GM12878 (cell line): ENCODE data around the gene ANKRD34A. TPM values are rescaled to one million over a fixed set of nuclear protein-coding genes. Genes with fewer than 3 reads are reported as not detected.

Experiments
- ATAC-seq: fragments of 200-7000 bp; cut with Tn5 transposase; 3 replicates; pipeline ENCODE4 v1.9.1; 2020; ENCODE audit warnings: mild to moderate bottlenecking, moderate library complexity
- BruUV-seq: library from RNA; stranded (reverse); fragments of 400-500 nt; replicated peaks from 2 replicates; lab custom pipeline; 2021; lab: Mats Ljungman, UMichigan
- CTCF ChIA-PET: fragments of 300-600 bp; sonication (Branson Sonifier 250); formaldehyde crosslinking; extraction: SDS; loops from one replicate; lab custom pipeline; 2021; ENCODE audit warnings: inconsistent platforms; lab: Yijun Ruan, JAX
- POLR2A ChIA-PET: fragments of 350-600 bp; formaldehyde crosslinking; extraction: SDS; loops from one replicate; lab custom pipeline; 2021; ENCODE audit warnings: inconsistent platforms; lab: Charles Lee
- RAD21 ChIA-PET: fragments of 300-600 bp; sonication (Branson Sonifier 250); formaldehyde crosslinking; loops from one replicate; lab custom pipeline; 2023; ENCODE audit warnings: antibody characterized with exemption; ENCODE audit not compliant: unreplicated experiment; lab: Charles Lee
- SMC1A ChIA-PET: fragments of 300-600 bp; sonication (Branson Sonifier 250); formaldehyde crosslinking; loops from one replicate; lab custom pipeline; 2023; ENCODE audit not compliant: unreplicated experiment, uncharacterized antibody; lab: Charles Lee
- DNase-seq: peaks from one replicate; pipeline ENCODE4 v3.0.0-alpha.2; 2011; ENCODE audit warnings: low read depth, low spot score
- FAIRE-seq: peaks from 3 replicates; lab custom pipeline; 2011; peaks lifted over from hg19 to GRCh38; lab: Jason Lieb, UNC
- H2AFZ ChIP-seq: 2 replicates; pipeline ENCODE4 v1.6.0; 2011; ENCODE audit warnings: low read depth, low read length, control low read depth; ENCODE audit not compliant: control insufficient read depth
- H3K27ac ChIP-seq: 2 replicates; pipeline ENCODE4 v1.5.1; 2011; ENCODE audit warnings: control low read depth; ENCODE audit not compliant: control insufficient read depth, insufficient read depth
- H3K27me3 ChIP-seq, 2 experiments: replicated peaks in 1 of 2; 2 replicates each; pipeline versions ENCODE4 v1.6.0 to v1.6.1; 2011; ENCODE audit warnings: low read length in 1 of 2; ENCODE audit not compliant: control insufficient read depth in 2 of 2, insufficient read depth in 2 of 2
- H3K36me3 ChIP-seq, 2 experiments: 2 replicates each; pipeline ENCODE4 v1.5.1; 2011; ENCODE audit warnings: low read length in 1 of 2; ENCODE audit not compliant: control insufficient read depth in 2 of 2, insufficient read depth in 2 of 2
- H3K4me1 ChIP-seq: 2 replicates; pipeline ENCODE4 v1.6.1; 2011; ENCODE audit warnings: mild to moderate bottlenecking, low read length, moderate library complexity, mixed read lengths; ENCODE audit not compliant: control insufficient read depth, insufficient read depth
- H3K4me2 ChIP-seq: 2 replicates; pipeline ENCODE4 v1.6.0; 2011; ENCODE audit warnings: control low read depth; ENCODE audit not compliant: control insufficient read depth, insufficient read depth
- H3K4me3 ChIP-seq: fragments of 200-600 bp; sonication (generic); 2 replicates; pipeline ENCODE4 v1.5.1; 2016
- H3K79me2 ChIP-seq: 2 replicates; pipeline ENCODE4 v1.6.0; 2011; ENCODE audit warnings: low read length; ENCODE audit not compliant: control insufficient read depth, insufficient read depth
- H3K9ac ChIP-seq: 2 replicates; pipeline ENCODE4 v1.8.0; 2011; ENCODE audit warnings: low read length, control low read depth, mixed read lengths; ENCODE audit not compliant: control insufficient read depth, insufficient read depth
- H3K9me3 ChIP-seq: replicated peaks from 3 replicates; pipeline ENCODE4 v1.5.1; 2011; ENCODE audit warnings: mild to moderate bottlenecking, low read length; ENCODE audit not compliant: control insufficient read depth, insufficient read depth
- H4K20me1 ChIP-seq: 2 replicates; pipeline ENCODE4 v1.6.0; 2011; ENCODE audit not compliant: control insufficient read depth, insufficient read depth
- ATF7 ChIP-seq: fragments of 450-650 bp; IDR thresholded peaks from 2 replicates; pipeline ENCODE4 v1.6.1; 2016; ENCODE audit warnings: low read depth, mild to moderate bottlenecking
- BCL11A ChIP-seq: IDR thresholded peaks from 2 replicates; pipeline ENCODE4 v1.6.1; 2011; ENCODE audit warnings: low read depth, low read length
- IKZF1 ChIP-seq: fragments of 450-650 bp; conservative IDR thresholded peaks from 2 replicates; pipeline ENCODE4 v1.6.1; 2017; ENCODE audit warnings: antibody characterized with exemption, mild to moderate bottlenecking
- MEF2B ChIP-seq: fragments of 450-650 bp; IDR thresholded peaks from 2 replicates; pipeline ENCODE4 v1.6.1; 2018; ENCODE audit warnings: mild to moderate bottlenecking, moderate library complexity; ENCODE audit not compliant: partially characterized antibody, poor library complexity, severe bottlenecking
- MXI1 ChIP-seq: fragments of 150-350 bp; IDR thresholded peaks from 2 replicates; pipeline ENCODE4 v1.6.1; 2011; ENCODE audit warnings: low read depth, mild to moderate bottlenecking, inconsistent platforms, low read length, improper control_type of control experiment
- NR2C2 ChIP-seq: IDR thresholded peaks from 2 replicates; pipeline ENCODE4 v1.6.1; 2011; ENCODE audit warnings: borderline replicate concordance, low read depth; ENCODE audit not compliant: control insufficient read depth, insufficient read length
- SMARCA5 ChIP-seq: fragments of 450-650 bp; IDR thresholded peaks from 2 replicates; pipeline ENCODE4 v1.6.1; 2017; ENCODE audit warnings: mild to moderate bottlenecking
- SRF ChIP-seq, 2 experiments: IDR thresholded peaks; 2 replicates each; pipeline ENCODE4 v1.6.1; 2011; ENCODE audit warnings: low read depth in 2 of 2, low read length in 2 of 2, mild to moderate bottlenecking in 1 of 2, moderate library complexity in 1 of 2
- ZNF24 ChIP-seq: fragments of 450-650 bp; IDR thresholded peaks from 2 replicates; pipeline ENCODE4 v1.6.1; 2017; ENCODE audit warnings: antibody characterized with exemption, mild to moderate bottlenecking
- WGBS: methylation state at CpG from one replicate; pipeline ENCODE4 v1.1.6; 2016; ENCODE audit warnings: low lambda C conversion rate; ENCODE audit not compliant: insufficient replicate concordance, insufficient coverage; ENCODE audit errors: missing lambda C conversion rate; 5-methylcytosine and 5-hydroxymethylcytosine counted together
- in situ Hi-C: fragments of 300-500 bp; cut with MboI; formaldehyde crosslinking; loops from 9 replicates; pipeline ENCODE4 v1.14.3; 2018; ENCODE audit warnings: mixed read lengths
- intact Hi-C: fragments of 100-400 bp; cut with micrococcal nuclease; formaldehyde crosslinking; loops from one replicate; pipeline ENCODE4 v1.14.2; 2022; ENCODE audit not compliant: unreplicated experiment
- polyA plus RNA-seq, 11 experiments: library from polyadenylated mRNA; depleted of rRNA in 4 of 11; unstranded in 6 of 11; stranded (reverse) in 5 of 11; fragments of >200 nt; fragmentation: Nextera tagmentation in 4 of 11; fragmentation: Illumina TruSeq in 1 of 11; extraction: Ambion mirVana in 4 of 11; extraction: Trizol in 1 of 11; gene quantifications; 1 replicate in 1 of 11; 2 replicates in 10 of 11; pipeline versions ENCODE4 v1.2.1 to v1.2.3, GENCODE V29; 2011 to 2016; ENCODE audit warnings: inconsistent platforms in 2 of 11, missing spikeins in 2 of 11, low read depth in 1 of 11
- total RNA-seq, 4 experiments: library from RNA; depleted of rRNA in 3 of 4; stranded (reverse); fragments of >200 nt in 3 of 4; fragmentation: Illumina TruSeq in 1 of 4; extraction: Trizol in 1 of 4; gene quantifications; 2 replicates each; pipeline versions ENCODE4 v1.2.1 to v1.2.3, GENCODE V29; 2013 to 2021
- TF ChIP-seq, protein P1 (sequence below): fragments of 450-650 bp; IDR thresholded peaks from 2 replicates; pipeline ENCODE4 v1.6.1; 2016; ENCODE audit warnings: mild to moderate bottlenecking
- TF ChIP-seq, protein P2 (sequence below): fragments of 450-650 bp; IDR thresholded peaks from 2 replicates; pipeline ENCODE4 v1.6.1; 2017; ENCODE audit warnings: low read depth, mild to moderate bottlenecking, moderate library complexity

Gene ANKRD34A
- total and polyA plus RNA-seq, 10 of the 15 experiments (the other 5 are each of a cell fraction or from before 2014, with no cell fraction given), result 0.40 to 3.5 (median 1.6) TPM

DNA sequence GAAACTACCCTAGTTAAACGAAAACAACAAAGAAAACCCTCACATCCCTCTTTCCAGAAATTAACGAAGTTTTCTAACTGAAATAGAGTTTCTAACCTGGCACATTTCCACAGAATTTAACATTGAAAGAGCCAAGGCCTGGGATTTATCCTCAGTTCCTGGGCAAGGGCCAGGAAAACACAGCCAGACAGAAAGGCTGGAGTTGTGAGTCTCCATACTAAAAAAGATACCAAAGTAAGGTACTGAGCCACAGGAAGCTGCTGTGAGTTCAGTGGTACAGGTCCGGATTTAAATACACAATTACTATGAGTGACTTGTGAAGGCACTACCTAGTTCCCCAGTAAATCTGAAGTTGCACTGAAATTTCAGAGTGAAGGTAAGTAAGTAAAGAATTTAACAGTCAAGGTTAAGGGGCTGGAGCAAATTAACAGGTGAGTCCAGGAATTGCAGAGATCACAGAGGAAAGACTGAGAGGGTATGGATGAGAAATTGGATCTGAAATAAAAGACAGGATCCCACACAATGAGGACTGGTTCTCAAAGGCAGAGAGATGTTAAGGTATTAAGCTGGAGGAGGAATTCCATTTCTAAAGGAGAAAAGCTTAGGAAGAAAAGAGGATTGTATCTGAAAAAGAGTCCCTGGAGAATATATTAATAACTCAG lies 7.5 kb downstream of the ANKRD34A start:
- Histone ChIP-seq H3K27me3 (no peaks in the 10 kb centered on the region; a peak in 1 of 4 replicates), H3K4me1 (peaks cover 7% of the 10 kb centered on the region), H3K36me3 (no peaks in the 10 kb centered on the region; a peak in 1 of 4 replicates), H3K27ac (peak overlapping the region; percentile 73), H3K4me3 (peak overlapping the region; percentile 78), H3K9ac (peak overlapping the region; percentile 72), H2AFZ (peak overlapping the region; percentile 77), H3K9me3 (no peaks in the 10 kb centered on the region), H3K4me2 (peak overlapping the region; percentile 93), H4K20me1 (no peaks in the 10 kb centered on the region), H3K79me2 (peaks cover 21% of the 10 kb centered on the region)
- intact Hi-C loops, result no loop called here
- DNase-seq (no peak), FAIRE-seq (peak; percentile 59), ATAC-seq (peak; percentile 16)
- TF ChIP-seq, protein P1, sequence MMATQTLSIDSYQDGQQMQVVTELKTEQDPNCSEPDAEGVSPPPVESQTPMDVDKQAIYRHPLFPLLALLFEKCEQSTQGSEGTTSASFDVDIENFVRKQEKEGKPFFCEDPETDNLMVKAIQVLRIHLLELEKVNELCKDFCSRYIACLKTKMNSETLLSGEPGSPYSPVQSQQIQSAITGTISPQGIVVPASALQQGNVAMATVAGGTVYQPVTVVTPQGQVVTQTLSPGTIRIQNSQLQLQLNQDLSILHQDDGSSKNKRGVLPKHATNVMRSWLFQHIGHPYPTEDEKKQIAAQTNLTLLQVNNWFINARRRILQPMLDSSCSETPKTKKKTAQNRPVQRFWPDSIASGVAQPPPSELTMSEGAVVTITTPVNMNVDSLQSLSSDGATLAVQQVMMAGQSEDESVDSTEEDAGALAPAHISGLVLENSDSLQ, result peak; percentile 36; the same call in 1 of the 2 replicates
- TF ChIP-seq NR2C2, result no peak
- TF ChIP-seq BCL11A, result no peak
- TF ChIP-seq MXI1, result peak; percentile 52
- 0 out of 2 replicates have a peak, but pooled peaks have one; percentile 2 for TF ChIP-seq IKZF1
- no peak for TF ChIP-seq SRF (IDR thresholded peaks at IDR 0.05; ENCODE audit: low read depth in 2 of 2, low read length in 2 of 2)
- TF ChIP-seq MEF2B, result peak; percentile 73
- no peak for TF ChIP-seq ZNF24
- TF ChIP-seq SMARCA5, result no peak
- TF ChIP-seq, protein P2, sequence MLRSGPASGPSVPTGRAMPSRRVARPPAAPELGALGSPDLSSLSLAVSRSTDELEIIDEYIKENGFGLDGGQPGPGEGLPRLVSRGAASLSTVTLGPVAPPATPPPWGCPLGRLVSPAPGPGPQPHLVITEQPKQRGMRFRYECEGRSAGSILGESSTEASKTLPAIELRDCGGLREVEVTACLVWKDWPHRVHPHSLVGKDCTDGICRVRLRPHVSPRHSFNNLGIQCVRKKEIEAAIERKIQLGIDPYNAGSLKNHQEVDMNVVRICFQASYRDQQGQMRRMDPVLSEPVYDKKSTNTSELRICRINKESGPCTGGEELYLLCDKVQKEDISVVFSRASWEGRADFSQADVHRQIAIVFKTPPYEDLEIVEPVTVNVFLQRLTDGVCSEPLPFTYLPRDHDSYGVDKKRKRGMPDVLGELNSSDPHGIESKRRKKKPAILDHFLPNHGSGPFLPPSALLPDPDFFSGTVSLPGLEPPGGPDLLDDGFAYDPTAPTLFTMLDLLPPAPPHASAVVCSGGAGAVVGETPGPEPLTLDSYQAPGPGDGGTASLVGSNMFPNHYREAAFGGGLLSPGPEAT, result no peak
- 0 out of 2 replicates have a peak, but pooled peaks have one; percentile 10 for TF ChIP-seq ATF7
- TSS peak; percentile 73 for BruUV-seq
- 0% methylated on average over 3 of the region's 3 CpGs for WGBS
- CTCF ChIA-PET, result interaction anchor here (0.8 to 4.1 kb wide), 10 partner anchors 8 to 112 kb away, joined by 3 to 27 read pairs (median 5); partner anchors contain the start of genes ANKRD34A, NUDT17, POLR3GL and RBM8A
- RAD21 ChIA-PET, result interaction anchor here (1.0 to 4.7 kb wide), 5 partner anchors 21 to 65 kb away, joined by 3 to 47 read pairs (median 11); partner anchors contain the start of genes PEX11B and RBM8A
- SMC1A ChIA-PET, result interaction anchor here (0.7 to 4.1 kb wide), 11 partner anchors 7 to 113 kb away, joined by 3 to 37 read pairs (median 5); partner anchors contain the start of genes ANKRD34A, PEX11B, POLR3GL and RBM8A
- POLR2A ChIA-PET, result interaction anchor here (0.8 to 5.8 kb wide), 7 partner anchors 7 to 98 kb away, joined by 3 to 58 read pairs (median 14); partner anchors contain the start of genes ANKRD34A, PIAS3, POLR3GL and RBM8A
- in situ Hi-C loops, result no loop called here
